Hematopoietic multipotent progenitor cell treated with erythropoietin and hydrocortisone succinate and interleukin-3 and kit ligand, for 17 days (in vitro differentiated cells): ENCODE data around the gene TMC7.
"Not testable (repeated sequence)": the region's sequence is repeated elsewhere in the genome, so short reads cannot be mapped to it uniquely, and the experiment has no call there.

Source experiments
- DNase-seq: peaks from one replicate; pipeline ENCODE4 v3.0.0-alpha.2; 2015; ENCODE audit warnings: low spot score

The TMC7 gene

GRCh38 chr16:18983565-18984434 lies at the start of gene TMC7:
Gene TMC7, plus strand, starts transcription at chr16:18983934. Its CDS starts 130 bp downstream, at chr16:18984064.
- DNase-seq = no peak

- DNase-seq = no peak
These were observed 46.9 kb upstream of the TMC7 start for GRCh38 chr16:18936727-18937340.

GRCh38 chr16:18937390-18937789 lies 46.3 kb upstream of the TMC7 start:
- no peak for DNase-seq

GRCh38 chr16:18938986-18939385 lies 44.7 kb upstream of the TMC7 start:
- DNase-seq = no peak

- no peak for DNase-seq
These were observed 42.3 kb upstream of the TMC7 start for GRCh38 chr16:18941471-18941870.

- DNase-seq = no peak
These were observed 41.7 kb upstream of the TMC7 start for GRCh38 chr16:18942061-18942460.

GRCh38 chr16:18943414-18943813 lies 40.3 kb upstream of the TMC7 start:
- DNase-seq = no peak

GRCh38 chr16:18945233-18945632 lies 38.5 kb upstream of the TMC7 start:
- no peak for DNase-seq

GRCh38 chr16:18948372-18949020 lies 35.2 kb upstream of the TMC7 start:
- no peak for DNase-seq

- no peak for DNase-seq
These were observed 33.1 kb upstream of the TMC7 start for GRCh38 chr16:18950469-18951185.

GRCh38 chr16:18953547-18953946 lies 30.2 kb upstream of the TMC7 start:
- no peak for DNase-seq

- not testable (repeated sequence) for DNase-seq
These were observed 27.7 kb upstream of the TMC7 start for GRCh38 chr16:18955874-18956580.

- not testable (repeated sequence) for DNase-seq
These were observed 27.0 kb upstream of the TMC7 start for GRCh38 chr16:18956658-18957241.

- DNase-seq = no peak
These were observed 25.1 kb upstream of the TMC7 start for GRCh38 chr16:18958621-18959029.

GRCh38 chr16:18959031-18959505 lies 24.7 kb upstream of the TMC7 start:
- no peak for DNase-seq

- DNase-seq = no peak
These were observed 18.2 kb upstream of the TMC7 start for GRCh38 chr16:18965555-18965954.

- no peak for DNase-seq
These were observed 16.9 kb upstream of the TMC7 start for GRCh38 chr16:18966791-18967190.

GRCh38 chr16:18969050-18969854 lies 14.5 kb upstream of the TMC7 start:
- DNase-seq = peak; percentile 82

- DNase-seq = no peak
These were observed 13.9 kb upstream of the TMC7 start for GRCh38 chr16:18969855-18970240.

GRCh38 chr16:18975109-18975508 lies 8.6 kb upstream of the TMC7 start:
- no peak for DNase-seq
